Epidermal melanocyte (primary cell): ENCODE results near the gene F13A1.

ENCODE experiments used
- DNase-seq: peaks from one replicate; pipeline ENCODE4 v3.0.0; 2011; ENCODE audit warnings: low spot score; ENCODE audit not compliant: insufficient read length

Gene F13A1

GRCh38 chr6:6195080-6195479 is 125.4 kb downstream of the F13A1 start:
- no peak for DNase-seq

GRCh38 chr6:6193221-6193745 is 127.2 kb downstream of the F13A1 start:
- DNase-seq: no peak

GRCh38 chr6:6191909-6192308 is 128.6 kb downstream of the F13A1 start:
- DNase-seq: no peak

GRCh38 chr6:6191476-6191875 is 129.0 kb downstream of the F13A1 start:
- no peak for DNase-seq

GRCh38 chr6:6180684-6181083 is 139.8 kb downstream of the F13A1 start:
- no peak for DNase-seq

- DNase-seq: no peak
Measured at GRCh38 chr6:6179858-6180623, 140.4 kb downstream of the F13A1 start.

- no peak for DNase-seq
Measured at GRCh38 chr6:6178795-6179194, 141.7 kb downstream of the F13A1 start.

GRCh38 chr6:6177754-6178153 is 142.7 kb downstream of the F13A1 start:
- DNase-seq: no peak

- no peak for DNase-seq
Measured at GRCh38 chr6:6176586-6177228, 143.8 kb downstream of the F13A1 start.

- DNase-seq: no peak
Measured at GRCh38 chr6:6176127-6176526, 144.3 kb downstream of the F13A1 start.

GRCh38 chr6:6169141-6169540 is 151.3 kb downstream of the F13A1 start:
- DNase-seq: no peak

- DNase-seq: no peak
Measured at GRCh38 chr6:6166064-6166463, 154.4 kb downstream of the F13A1 start.

GRCh38 chr6:6164367-6164766 is 156.1 kb downstream of the F13A1 start:
- no peak for DNase-seq

GRCh38 chr6:6154335-6154734 is 166.1 kb downstream of the F13A1 start:
- DNase-seq: no peak

GRCh38 chr6:6152060-6152459 is 168.4 kb downstream of the F13A1 start:
- no peak for DNase-seq

- DNase-seq: no peak
Measured at GRCh38 chr6:6148192-6148815, 172.2 kb downstream of the F13A1 start.

- no peak for DNase-seq
Measured at GRCh38 chr6:6131492-6132109, 188.9 kb downstream of the F13A1 start.

GRCh38 chr6:6125495-6125894 is 195.0 kb downstream of the F13A1 start:
- DNase-seq: no peak

GRCh38 chr6:6123803-6124202 is 196.7 kb downstream of the F13A1 start:
- DNase-seq: no peak

GRCh38 chr6:6121943-6122342 is 198.5 kb downstream of the F13A1 start:
- no peak for DNase-seq

- no peak for DNase-seq
Measured at GRCh38 chr6:6105472-6106036, 214.9 kb downstream of the F13A1 start.
